Panc1 (cell line): ENCODE measurements around the gene CAPZA3. TPM values are rescaled to one million over a fixed set of nuclear protein-coding genes. Genes with fewer than 3 reads are reported as not detected.

ENCODE experiments used
- ATAC-seq: fragments of 200-7000 bp; cut with Tn5 transposase; 2 replicates; pipeline ENCODE4 v1.9.1; 2020; ENCODE audit warnings: mild to moderate bottlenecking, moderate library complexity
- BruUV-seq: library from RNA; stranded (reverse); fragments of 400-500 nt; replicated peaks from 2 replicates; lab custom pipeline; 2021; lab: Mats Ljungman, UMichigan
- CTCF ChIA-PET: fragments of 300-600 bp; sonication (Branson Sonifier 250); formaldehyde crosslinking; loops from one replicate; lab custom pipeline; 2022; ENCODE audit warnings: antibody characterized with exemption; lab: Charles Lee
- POLR2A ChIA-PET: fragments of 300-600 bp; sonication (Branson Sonifier 250); formaldehyde crosslinking; loops from one replicate; lab custom pipeline; 2022; ENCODE audit warnings: antibody characterized with exemption; lab: Charles Lee
- DNase-seq: peaks from one replicate; pipeline ENCODE4 v3.0.0-alpha.2; 2010; ENCODE audit warnings: low read depth, low spot score
- H3K27ac ChIP-seq: 2 replicates; pipeline ENCODE4 v1.5.1; 2011; ENCODE audit warnings: mild to moderate bottlenecking, low read length, inconsistent platforms
- H3K27me3 ChIP-seq: fragments of 200-500 bp; sonication (Bioruptor generic); 2 replicates; pipeline ENCODE4 v1.6.0; 2014; ENCODE audit warnings: low read length, inconsistent platforms; ENCODE audit not compliant: control insufficient read depth, insufficient read depth
- H3K36me3 ChIP-seq: fragments of 200-500 bp; sonication (Bioruptor generic); 2 replicates; pipeline ENCODE4 v1.5.1; 2014; ENCODE audit warnings: inconsistent platforms, mild to moderate bottlenecking, low read length, moderate library complexity; ENCODE audit not compliant: control insufficient read depth, insufficient read depth
- H3K4me1 ChIP-seq: 2 replicates; pipeline ENCODE4 v1.5.1; 2011; ENCODE audit warnings: inconsistent platforms, mild to moderate bottlenecking, low read length, moderate library complexity; ENCODE audit not compliant: control insufficient read depth, insufficient read depth
- H3K4me3 ChIP-seq, 2 experiments: 2 replicates each; pipeline ENCODE4 v1.5.1; 2011 to 2012; ENCODE audit warnings: low read depth in 2 of 2, low read length in 2 of 2, mild to moderate bottlenecking in 2 of 2, inconsistent platforms in 1 of 2, moderate library complexity in 1 of 2
- H3K9me3 ChIP-seq: fragments of 200-500 bp; sonication (Bioruptor generic); 2 replicates; pipeline ENCODE4 v1.5.1; 2014; ENCODE audit warnings: low read depth, mild to moderate bottlenecking, inconsistent platforms, low read length, moderate library complexity; ENCODE audit not compliant: control insufficient read depth, insufficient read depth
- POLR2AphosphoS5 ChIP-seq: IDR thresholded peaks from 2 replicates; pipeline ENCODE4 v1.6.1; 2012; ENCODE audit warnings: mild to moderate bottlenecking, low read depth, low read length, moderate library complexity
- REST ChIP-seq, 2 experiments: IDR thresholded peaks; 2 replicates each; pipeline ENCODE4 v1.6.1; 2011 to 2012; ENCODE audit warnings: low read depth in 2 of 2, control low read depth in 1 of 2, low read length in 1 of 2, mild to moderate bottlenecking in 1 of 2, moderate library complexity in 1 of 2; ENCODE audit not compliant: insufficient read depth in 1 of 2
- SIN3A ChIP-seq: IDR thresholded peaks from 2 replicates; pipeline ENCODE4 v1.6.1; 2012; ENCODE audit warnings: low read depth, mild to moderate bottlenecking, low read length, moderate library complexity, borderline replicate concordance; ENCODE audit not compliant: insufficient read depth
- TCF7L2 ChIP-seq: IDR thresholded peaks from 2 replicates; pipeline ENCODE4 v1.6.1; 2011; ENCODE audit warnings: mild to moderate bottlenecking, low read depth, low read length, inconsistent platforms
- in situ Hi-C: cut with HindIII; loops from 2 replicates; pipeline ENCODE4 v1.10.0; 2016; ENCODE audit warnings: low sequenced_read_pairs, low pct_unique_long_range_greater_than_20kb
- intact Hi-C: fragments of 100-400 bp; cut with micrococcal nuclease; formaldehyde crosslinking; loops from one replicate; pipeline ENCODE4 v1.10.0; 2022; ENCODE audit not compliant: unreplicated experiment
- total RNA-seq: library from RNA; stranded (reverse); gene quantifications from one replicate; pipeline ENCODE4 v1.2.1, GENCODE V29; 2021; ENCODE audit not compliant: unreplicated experiment
- TF ChIP-seq, protein P1 (sequence below): fragments of 450-650 bp; IDR thresholded peaks from 2 replicates; pipeline ENCODE4 v1.5.1; 2017; ENCODE audit warnings: mild to moderate bottlenecking

The CAPZA3 gene
- total RNA-seq, 1 experiment from 2014 or later, result not detected

- CTCF ChIA-PET, result no interaction called here
- no TSS peak for BruUV-seq
- Histone ChIP-seq H3K9me3 (no peaks in the 10 kb centered on the region), H3K4me1 (no peaks in the 10 kb centered on the region), H3K27me3 (no peaks in the 10 kb centered on the region), H3K27ac (no peak overlapping the region), H3K36me3 (no peaks in the 10 kb centered on the region), H3K4me3 (no peak overlapping the region)
- POLR2A ChIA-PET, result no interaction called here
- TF ChIP-seq, protein P1, sequence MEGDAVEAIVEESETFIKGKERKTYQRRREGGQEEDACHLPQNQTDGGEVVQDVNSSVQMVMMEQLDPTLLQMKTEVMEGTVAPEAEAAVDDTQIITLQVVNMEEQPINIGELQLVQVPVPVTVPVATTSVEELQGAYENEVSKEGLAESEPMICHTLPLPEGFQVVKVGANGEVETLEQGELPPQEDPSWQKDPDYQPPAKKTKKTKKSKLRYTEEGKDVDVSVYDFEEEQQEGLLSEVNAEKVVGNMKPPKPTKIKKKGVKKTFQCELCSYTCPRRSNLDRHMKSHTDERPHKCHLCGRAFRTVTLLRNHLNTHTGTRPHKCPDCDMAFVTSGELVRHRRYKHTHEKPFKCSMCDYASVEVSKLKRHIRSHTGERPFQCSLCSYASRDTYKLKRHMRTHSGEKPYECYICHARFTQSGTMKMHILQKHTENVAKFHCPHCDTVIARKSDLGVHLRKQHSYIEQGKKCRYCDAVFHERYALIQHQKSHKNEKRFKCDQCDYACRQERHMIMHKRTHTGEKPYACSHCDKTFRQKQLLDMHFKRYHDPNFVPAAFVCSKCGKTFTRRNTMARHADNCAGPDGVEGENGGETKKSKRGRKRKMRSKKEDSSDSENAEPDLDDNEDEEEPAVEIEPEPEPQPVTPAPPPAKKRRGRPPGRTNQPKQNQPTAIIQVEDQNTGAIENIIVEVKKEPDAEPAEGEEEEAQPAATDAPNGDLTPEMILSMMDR, result no peak
- no peak for TF ChIP-seq POLR2AphosphoS5
- no peak for TF ChIP-seq SIN3A
- TF ChIP-seq TCF7L2, result no peak
- TF ChIP-seq REST (IDR thresholded peaks at IDR 0.05; ENCODE audit: insufficient read depth in 1 of 2, low read depth in 2 of 2, low read length in 1 of 2), result no peak
- ATAC-seq (no peak), DNase-seq (no peak)
- intact Hi-C loops (no loop called here), in situ Hi-C loops (no loop called here)
Observed at GRCh38 chr12:18703911-18704310, 34.0 kb upstream of the CAPZA3 start.

DNA sequence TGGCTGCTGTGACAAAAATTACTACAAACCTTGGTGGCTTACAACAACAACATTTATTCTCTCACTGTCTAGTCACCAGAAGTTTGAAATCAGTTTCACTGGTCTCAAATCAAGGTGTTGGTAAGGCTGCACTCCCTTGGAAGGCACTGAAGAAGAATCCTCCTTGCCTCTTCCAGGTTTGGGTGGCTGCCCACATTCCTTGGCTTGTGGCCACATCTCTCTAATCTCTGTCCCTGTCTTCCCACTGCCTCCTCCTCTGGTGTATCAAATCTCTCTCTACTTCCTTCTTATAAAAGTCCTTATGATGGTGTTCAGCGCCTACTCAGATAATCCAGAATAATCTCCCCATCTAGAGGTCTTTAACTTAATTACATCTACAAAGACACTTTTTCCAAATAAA is 31.1 kb upstream of the CAPZA3 start:
- Histone ChIP-seq H3K4me1 (no peaks in the 10 kb centered on the region), H3K36me3 (no peaks in the 10 kb centered on the region), H3K27me3 (no peaks in the 10 kb centered on the region), H3K9me3 (no peaks in the 10 kb centered on the region), H3K4me3 (no peak overlapping the region), H3K27ac (no peak overlapping the region)
- CTCF ChIA-PET, result no interaction called here
- no peak for TF ChIP-seq TCF7L2
- no peak for TF ChIP-seq REST (IDR thresholded peaks at IDR 0.05; ENCODE audit: insufficient read depth in 1 of 2, low read depth in 2 of 2, low read length in 1 of 2)
- no peak for TF ChIP-seq POLR2AphosphoS5
- TF ChIP-seq, protein P1, result no peak
- no peak for TF ChIP-seq SIN3A
- ATAC-seq (no peak), DNase-seq (no peak)
- no TSS peak for BruUV-seq
- POLR2A ChIA-PET, result no interaction called here
- in situ Hi-C loops, result no loop called here
- intact Hi-C loops, result no loop called here
